ENCODE measurements around the gene EBF4.
"Not testable (repeated sequence)": the region's sequence is repeated elsewhere in the genome, so short reads cannot be mapped to it uniquely, and the experiment has no call there.

EBF4 gene

GRCh38 chr20:2804041-2804828 is 111.7 kb downstream of the EBF4 start:
- DNase-seq (ENCODE audit: extremely low spot score): no peak
- CTCF ChIA-PET: no interaction called here
- POLR2A ChIA-PET: no interaction called here
- TF ChIP-seq ZNF384 (IDR thresholded peaks at IDR 0.05): no peak
- no peak for TF ChIP-seq FOXA1 (IDR thresholded peaks at IDR 0.05)
- no peak for TF ChIP-seq FOXK2 (IDR thresholded peaks at IDR 0.05)
- TF ChIP-seq PKNOX1 (IDR thresholded peaks at IDR 0.05): no peak
- TF ChIP-seq SUZ12 (IDR thresholded peaks at IDR 0.05): no peak
- TF ChIP-seq NFRKB (IDR thresholded peaks at IDR 0.05): no peak
- no peak for TF ChIP-seq FOXM1 (IDR thresholded peaks at IDR 0.05; ENCODE audit: borderline replicate concordance)
- TF ChIP-seq LEF1 (IDR thresholded peaks at IDR 0.05; ENCODE audit: borderline replicate concordance): no peak
- TF ChIP-seq TARDBP (IDR thresholded peaks at IDR 0.05): no peak
- TF ChIP-seq CTBP1 (IDR thresholded peaks at IDR 0.05; ENCODE audit: borderline replicate concordance): no peak
- no peak for TF ChIP-seq ELF4 (IDR thresholded peaks at IDR 0.05)
- no peak for TF ChIP-seq ARNT (IDR thresholded peaks at IDR 0.05)
- no peak for TF ChIP-seq HDGF (IDR thresholded peaks at IDR 0.05; ENCODE audit: borderline replicate concordance)

GRCh38 chr20:2804852-2805688 is 112.5 kb downstream of the EBF4 start:
- POLR2A ChIA-PET: no interaction called here
- CTCF ChIA-PET: no interaction called here
- no peak for TF ChIP-seq SP1 (IDR thresholded peaks at IDR 0.05)
- TF ChIP-seq HDGF (IDR thresholded peaks at IDR 0.05; ENCODE audit: borderline replicate concordance): no peak
- TF ChIP-seq BHLHE40 (IDR thresholded peaks at IDR 0.05; ENCODE audit: borderline replicate concordance): no peak
- TF ChIP-seq ZNF384 (IDR thresholded peaks at IDR 0.05): no peak
- TF ChIP-seq L3MBTL2 (conservative IDR thresholded peaks at IDR 0.05): no peak
- no peak for TF ChIP-seq ELF4 (IDR thresholded peaks at IDR 0.05)
- no peak for TF ChIP-seq FOXK2 (IDR thresholded peaks at IDR 0.05)
- TF ChIP-seq FOXM1 (IDR thresholded peaks at IDR 0.05; ENCODE audit: borderline replicate concordance): no peak
- TF ChIP-seq CTBP1 (IDR thresholded peaks at IDR 0.05; ENCODE audit: borderline replicate concordance): no peak
- TF ChIP-seq ARNT (IDR thresholded peaks at IDR 0.05): no peak
- TF ChIP-seq TARDBP (IDR thresholded peaks at IDR 0.05): no peak
- TF ChIP-seq SUZ12 (IDR thresholded peaks at IDR 0.05): no peak
- TF ChIP-seq FOXA1 (IDR thresholded peaks at IDR 0.05): no peak
- DNase-seq (ENCODE audit: extremely low spot score): no peak

DNA sequence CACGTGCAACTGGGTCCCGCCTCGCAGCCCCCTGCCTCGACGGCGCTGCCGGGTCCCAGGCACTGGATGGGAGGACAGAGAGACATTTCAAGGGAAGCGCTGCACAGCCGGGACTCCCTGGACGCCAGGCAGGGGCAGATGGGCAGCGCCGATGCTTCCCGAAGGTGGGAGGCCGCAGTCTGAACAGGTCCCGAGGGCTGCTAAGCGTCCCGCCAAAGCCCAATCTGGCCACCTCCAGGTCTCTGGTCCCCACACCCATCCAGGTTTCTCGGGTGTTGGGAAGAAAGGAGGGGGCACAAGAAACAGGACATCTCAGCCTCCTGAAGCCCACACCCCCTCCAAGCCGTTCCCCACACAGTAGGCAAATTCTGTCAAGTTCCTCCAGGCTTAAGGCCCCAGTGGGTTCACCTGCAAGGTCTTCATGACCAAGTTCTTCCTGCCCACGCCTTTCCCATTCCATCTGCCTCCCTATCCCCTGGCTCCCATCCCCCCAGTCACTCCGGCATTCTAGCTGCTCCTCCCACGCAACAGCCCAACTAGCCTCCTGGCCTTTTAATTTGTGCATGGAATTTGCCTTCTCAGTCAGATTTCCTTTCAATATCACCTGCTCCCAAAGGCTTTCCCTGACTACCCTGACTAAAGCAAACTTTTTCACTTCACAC is 113.2 kb downstream of the EBF4 start:
- ChIA-PET CTCF (no interaction called here), POLR2A (no interaction called here)
- DNase-seq (ENCODE audit: extremely low spot score): peak; percentile 11
- no peak for TF ChIP-seq ARNT (IDR thresholded peaks at IDR 0.05)
- no peak for TF ChIP-seq FOXM1 (IDR thresholded peaks at IDR 0.05; ENCODE audit: borderline replicate concordance)
- no peak for TF ChIP-seq ZNF384 (IDR thresholded peaks at IDR 0.05)
- no peak for TF ChIP-seq L3MBTL2 (conservative IDR thresholded peaks at IDR 0.05)
- TF ChIP-seq SP1 (IDR thresholded peaks at IDR 0.05): no peak
- TF ChIP-seq BHLHE40 (IDR thresholded peaks at IDR 0.05; ENCODE audit: borderline replicate concordance): no peak
- TF ChIP-seq TARDBP (IDR thresholded peaks at IDR 0.05): no peak
- TF ChIP-seq CTBP1 (IDR thresholded peaks at IDR 0.05; ENCODE audit: borderline replicate concordance): no peak
- no peak for TF ChIP-seq LEF1 (IDR thresholded peaks at IDR 0.05; ENCODE audit: borderline replicate concordance)
- no peak for TF ChIP-seq NFRKB (IDR thresholded peaks at IDR 0.05)
- no peak for TF ChIP-seq SUZ12 (IDR thresholded peaks at IDR 0.05)
- no peak for TF ChIP-seq PKNOX1 (IDR thresholded peaks at IDR 0.05)
- no peak for TF ChIP-seq HDGF (IDR thresholded peaks at IDR 0.05; ENCODE audit: borderline replicate concordance)
- TF ChIP-seq FOXA1 (IDR thresholded peaks at IDR 0.05): no peak
- no peak for TF ChIP-seq ELF4 (IDR thresholded peaks at IDR 0.05)
- no peak for TF ChIP-seq FOXK2 (IDR thresholded peaks at IDR 0.05)

- TF ChIP-seq LEF1 (IDR thresholded peaks at IDR 0.05; ENCODE audit: borderline replicate concordance) (no peak), PKNOX1 (IDR thresholded peaks at IDR 0.05) (no peak), SP1 (IDR thresholded peaks at IDR 0.05) (no peak), FOXA1 (IDR thresholded peaks at IDR 0.05) (no peak), ZNF384 (IDR thresholded peaks at IDR 0.05) (no peak), TARDBP (IDR thresholded peaks at IDR 0.05) (no peak), CTBP1 (IDR thresholded peaks at IDR 0.05; ENCODE audit: borderline replicate concordance) (no peak), FOXM1 (IDR thresholded peaks at IDR 0.05; ENCODE audit: borderline replicate concordance) (no peak), HDGF (IDR thresholded peaks at IDR 0.05; ENCODE audit: borderline replicate concordance) (no peak), ARNT (IDR thresholded peaks at IDR 0.05) (no peak), FOXK2 (IDR thresholded peaks at IDR 0.05) (no peak), BHLHE40 (IDR thresholded peaks at IDR 0.05; ENCODE audit: borderline replicate concordance) (no peak), SUZ12 (IDR thresholded peaks at IDR 0.05) (no peak), ELF4 (IDR thresholded peaks at IDR 0.05) (no peak), L3MBTL2 (conservative IDR thresholded peaks at IDR 0.05) (no peak)
- CTCF ChIA-PET: no interaction called here
- POLR2A ChIA-PET: no interaction called here
- no peak for DNase-seq (ENCODE audit: extremely low spot score)
Measured at GRCh38 chr20:2806351-2806701, 113.7 kb downstream of the EBF4 start.

GRCh38 chr20:2807019-2807418 is 114.4 kb downstream of the EBF4 start:
- no peak for DNase-seq (ENCODE audit: extremely low spot score)
- POLR2A ChIA-PET: no interaction called here
- TF ChIP-seq SP1 (IDR thresholded peaks at IDR 0.05) (no peak), PKNOX1 (IDR thresholded peaks at IDR 0.05) (no peak)
- CTCF ChIA-PET: no interaction called here

DNA sequence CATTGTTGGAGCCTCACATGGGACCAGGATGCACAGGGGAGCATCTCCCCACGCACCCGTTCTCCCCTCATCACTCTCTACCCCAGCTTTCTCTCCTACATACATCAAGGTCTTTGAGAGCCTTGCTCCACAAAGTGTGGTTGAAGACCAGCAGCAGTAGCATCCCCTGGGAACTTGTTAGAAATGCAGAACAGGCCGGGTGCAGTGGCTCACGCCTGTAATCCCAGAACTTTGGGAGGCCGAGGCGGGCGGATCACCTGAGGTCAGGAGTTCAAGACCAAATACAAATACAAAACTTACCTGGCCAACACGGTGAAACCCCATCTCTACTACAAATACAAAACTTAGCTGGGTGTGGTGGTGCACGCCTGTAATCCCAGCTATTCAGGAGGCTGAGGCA is 115.3 kb downstream of the EBF4 start:
- DNase-seq (ENCODE audit: extremely low spot score); POLR2A ChIA-PET; CTCF ChIA-PET: not testable (repeated sequence)

Measured in HEK293T (cell line).